IMR-90 (cell line): ENCODE data around the gene CCDC51. TPM values are rescaled to one million over a fixed set of nuclear protein-coding genes. Genes with fewer than 3 reads are reported as not detected.
"Not testable (repeated sequence)": the region's sequence is repeated elsewhere in the genome, so short reads cannot be mapped to it uniquely, and the experiment has no call there.

Experiments used
- ATAC-seq: fragments of 200-7000 bp; cut with Tn5 transposase; 2 replicates; pipeline ENCODE4 v1.9.1; 2020; ENCODE audit warnings: low read depth, mild to moderate bottlenecking, moderate library complexity
- BruUV-seq: library from RNA; stranded (reverse); fragments of 400-500 nt; replicated peaks from 2 replicates; lab custom pipeline; 2021; lab: Mats Ljungman, UMichigan
- CTCF ChIA-PET: fragments of 300-600 bp; formaldehyde crosslinking; extraction: SDS; loops from one replicate; lab custom pipeline; 2021; ENCODE audit warnings: antibody characterized with exemption; lab: Yijun Ruan, JAX
- POLR2A ChIA-PET: fragments of 300-600 bp; sonication (Branson Sonifier 250); formaldehyde crosslinking; loops from one replicate; lab custom pipeline; 2022; ENCODE audit warnings: antibody characterized with exemption; ENCODE audit not compliant: unreplicated experiment; lab: Charles Lee
- DNase-seq: peaks from one replicate; pipeline ENCODE4 v3.0.0; 2013
- H2AFZ ChIP-seq: replicated peaks from 2 replicates; pipeline ENCODE3; 2013; ENCODE audit warnings: low read length, mild to moderate bottlenecking; ENCODE audit not compliant: poor library complexity
- H2AK5ac ChIP-seq: 2 replicates; pipeline ENCODE4 v1.6.1; 2013; ENCODE audit warnings: low read depth, low read length, inconsistent platforms
- H2AK9ac ChIP-seq: replicated peaks from 2 replicates; pipeline ENCODE3; 2013; ENCODE audit warnings: mild to moderate bottlenecking, low read depth, low read length, moderate library complexity; ENCODE audit not compliant: poor library complexity
- H2BK120ac ChIP-seq: 2 replicates; pipeline ENCODE4 v1.6.1; 2013; ENCODE audit warnings: low read depth, low read length, inconsistent platforms
- H2BK15ac ChIP-seq: 3 replicates; pipeline ENCODE4 v1.6.1; 2013; ENCODE audit warnings: low read depth, low read length, inconsistent platforms
- H2BK20ac ChIP-seq: 2 replicates; pipeline ENCODE4 v1.6.1; 2013; ENCODE audit warnings: low read depth, mild to moderate bottlenecking, inconsistent platforms, low read length, moderate library complexity
- H2BK5ac ChIP-seq: 2 replicates; pipeline ENCODE4 v1.6.1; 2013; ENCODE audit warnings: mild to moderate bottlenecking, low read depth, low read length, inconsistent platforms; ENCODE audit not compliant: poor library complexity, severe bottlenecking
- H3K14ac ChIP-seq: replicated peaks from 2 replicates; pipeline ENCODE4 v1.6.1; 2013; ENCODE audit warnings: low read depth, low read length, inconsistent platforms
- H3K18ac ChIP-seq: 2 replicates; pipeline ENCODE4 v1.6.1; 2013; ENCODE audit warnings: low read depth, low read length, control low read depth
- H3K23ac ChIP-seq: 2 replicates; pipeline ENCODE4 v1.6.1; 2013; ENCODE audit warnings: low read depth, low read length, inconsistent platforms
- H3K27ac ChIP-seq: 2 replicates; pipeline ENCODE4 v1.5.1; 2013; ENCODE audit warnings: mild to moderate bottlenecking, control low read depth, low read length; ENCODE audit not compliant: insufficient read depth
- H3K27me3 ChIP-seq: 2 replicates; pipeline ENCODE4 v1.6.1; 2013; ENCODE audit warnings: low read length; ENCODE audit not compliant: control insufficient read depth, insufficient read depth
- H3K36me3 ChIP-seq: 2 replicates; pipeline ENCODE4 v1.6.1; 2013; ENCODE audit warnings: low read length, mixed read lengths; ENCODE audit not compliant: control insufficient read depth, insufficient read depth
- H3K4ac ChIP-seq: 2 replicates; pipeline ENCODE4 v1.6.1; 2013; ENCODE audit warnings: low read depth, low read length, inconsistent platforms
- H3K4me1 ChIP-seq: 2 replicates; pipeline ENCODE4 v1.6.1; 2013; ENCODE audit warnings: low read length, mixed read lengths; ENCODE audit not compliant: control insufficient read depth, insufficient read depth
- H3K4me2 ChIP-seq: 2 replicates; pipeline ENCODE4 v1.6.1; 2013; ENCODE audit warnings: low read depth, mild to moderate bottlenecking, control low read depth, low read length, moderate library complexity
- H3K4me3 ChIP-seq: 2 replicates; pipeline ENCODE4 v1.5.1; 2013; ENCODE audit warnings: low read depth, mild to moderate bottlenecking, control low read depth, low read length, moderate library complexity; ENCODE audit not compliant: insufficient read depth
- H3K56ac ChIP-seq: 2 replicates; pipeline ENCODE4 v1.6.1; 2013; ENCODE audit warnings: low read length, inconsistent platforms; ENCODE audit not compliant: insufficient read depth; ENCODE audit errors: extremely low read depth
- H3K79me1 ChIP-seq, 2 experiments: 2 replicates each; pipeline ENCODE4 v1.6.1; 2013; ENCODE audit warnings: low read length in 2 of 2, inconsistent platforms in 1 of 2, low read depth in 1 of 2
- H3K9ac ChIP-seq: 2 replicates; pipeline ENCODE4 v1.6.1; 2013; ENCODE audit warnings: low read depth, low read length, control low read depth
- H3K9me1 ChIP-seq: 2 replicates; pipeline ENCODE4 v1.6.1; 2013; ENCODE audit warnings: low read length, inconsistent platforms; ENCODE audit not compliant: insufficient read depth
- H3K9me3 ChIP-seq: 2 replicates; pipeline ENCODE4 v1.6.1; 2013; ENCODE audit warnings: low read length; ENCODE audit not compliant: control insufficient read depth, insufficient read depth
- H4K20me1 ChIP-seq: 2 replicates; pipeline ENCODE4 v1.6.1; 2013; ENCODE audit warnings: low read length, inconsistent platforms; ENCODE audit not compliant: insufficient read depth
- H4K5ac ChIP-seq: 2 replicates; pipeline ENCODE4 v1.6.1; 2013; ENCODE audit warnings: mild to moderate bottlenecking, low read depth, low read length, control low read depth
- H4K8ac ChIP-seq, 2 experiments: 2 replicates each; pipeline ENCODE4 v1.6.1; 2013; ENCODE audit warnings: low read depth in 2 of 2, low read length in 2 of 2, control low read depth in 1 of 2, inconsistent platforms in 1 of 2
- H4K91ac ChIP-seq: 2 replicates; pipeline ENCODE4 v1.6.1; 2013; ENCODE audit warnings: low read depth, low read length, inconsistent platforms; ENCODE audit not compliant: insufficient read depth
- CEBPB ChIP-seq: IDR thresholded peaks from 2 replicates; pipeline ENCODE4 v1.6.1; 2012; ENCODE audit warnings: low read depth, low read length, improper control_type of control experiment
- FOS ChIP-seq: fragments of 150-350 bp; IDR thresholded peaks from 2 replicates; pipeline ENCODE4 v1.6.1; 2016; ENCODE audit warnings: low read depth, low read length
- MXI1 ChIP-seq: IDR thresholded peaks from 2 replicates; pipeline ENCODE4 v1.6.1; 2012; ENCODE audit warnings: low read depth, mild to moderate bottlenecking, low read length, moderate library complexity, borderline replicate concordance
- POLR2A ChIP-seq: IDR thresholded peaks from 2 replicates; pipeline ENCODE4 v1.6.1; 2012; ENCODE audit warnings: mild to moderate bottlenecking, low read depth, low read length
- RFX5 ChIP-seq: IDR thresholded peaks from 2 replicates; pipeline ENCODE4 v1.8.0; 2012; ENCODE audit warnings: low read depth, mild to moderate bottlenecking, low read length, moderate library complexity
- SMC3 ChIP-seq: fragments of 150-350 bp; IDR thresholded peaks from 2 replicates; pipeline ENCODE4 v1.6.1; 2016; ENCODE audit warnings: low read depth, mild to moderate bottlenecking, antibody characterized with exemption, low read length, moderate library complexity
- WGBS, 2 experiments: methylation state at CpG; one replicate each; pipeline versions ENCODE4 v1.1.5 to v1.1.7; 2013; ENCODE audit warnings: missing lambda C conversion rate in 2 of 2; ENCODE audit not compliant: insufficient read length in 1 of 2; ENCODE audit errors: extremely low coverage in 2 of 2; 5-methylcytosine and 5-hydroxymethylcytosine counted together
- dilution Hi-C: fragments of 300-500 bp; cut with HindIII; formaldehyde crosslinking; loops from one replicate; pipeline ENCODE4 v1.14.3; 2018; ENCODE audit warnings: low sequenced_read_pairs; ENCODE audit not compliant: unreplicated experiment
- in situ Hi-C: fragments of 300-500 bp; cut with MboI; formaldehyde crosslinking; loops from 3 replicates; pipeline ENCODE4 v1.14.3; 2019; ENCODE audit warnings: low sequenced_read_pairs, inconsistent platforms, mixed read lengths
- intact Hi-C: fragments of 100-400 bp; cut with micrococcal nuclease; formaldehyde crosslinking; loops from 2 replicates; pipeline ENCODE4 v1.10.0; 2022
- polyA plus RNA-seq, 3 experiments: library from polyadenylated mRNA; depleted of rRNA; stranded (reverse); fragments of >200 nt; gene quantifications; 2 replicates each; pipeline ENCODE4 v1.2.3, GENCODE V29; 2012; ENCODE audit warnings: low replicate concordance in 1 of 3
- total RNA-seq: library from RNA; depleted of rRNA; stranded (reverse); fragments of >200 nt; gene quantifications from 2 replicates; pipeline ENCODE4 v1.2.3, GENCODE V29; 2012

CCDC51 gene
- total and polyA plus RNA-seq, 2 of the 4 experiments (the other 2 are of a cell fraction), result 11.0 to 16.1 TPM

- H3K9me3 ChIP-seq, result no peaks in the 10 kb centered on the region
- H3K23ac ChIP-seq, result no peak overlapping the region
- H3K56ac ChIP-seq, result no peak overlapping the region
- H3K27me3 ChIP-seq, result no peaks in the 10 kb centered on the region
- no peak overlapping the region for H2AK5ac ChIP-seq
- no peak overlapping the region for H4K91ac ChIP-seq
- H3K9ac ChIP-seq, result no peak overlapping the region
- H2AFZ ChIP-seq, result no peak overlapping the region
- peaks cover 4% of the 10 kb centered on the region; the same call in 1 of the 2 replicates for H3K9me1 ChIP-seq
- H3K4me2 ChIP-seq, result no peak overlapping the region
- dilution Hi-C loops, result no loop called here
- H3K18ac ChIP-seq, result no peak overlapping the region
- ChIA-PET CTCF (no interaction called here), POLR2A (no interaction called here)
- H2BK15ac ChIP-seq, result no peak overlapping the region
- TF ChIP-seq CEBPB, result no peak
- no peak for TF ChIP-seq POLR2A
- TF ChIP-seq RFX5, result no peak
- TF ChIP-seq MXI1, result no peak
- no peak for TF ChIP-seq SMC3
- TF ChIP-seq FOS, result no peak
- no peak overlapping the region for H2AK9ac ChIP-seq
- no peak overlapping the region for H3K14ac ChIP-seq
- peaks cover 41% of the 10 kb centered on the region for H3K36me3 ChIP-seq
- peaks cover 19% of the 10 kb centered on the region for H3K4me1 ChIP-seq
- intact Hi-C loops, result no loop called here
- 80% methylated on average over 2 of the region's 9 CpGs; no CpG with 5 or more reads in 1 of the 2 experiments for WGBS, 2 experiments
- no peaks in the 10 kb centered on the region; the same call in 1 of the 2 replicates for H4K20me1 ChIP-seq
- in situ Hi-C loops, result loop anchor here (10.0 kb wide), 1 partner anchor 201 kb away; the partner anchor contains the start of gene CELSR3
- no peak overlapping the region for H2BK5ac ChIP-seq
- DNase-seq (no peak), ATAC-seq (no peak)
- H2BK120ac ChIP-seq, result no peak overlapping the region
- peaks cover 0 to 26% of the 10 kb centered on the region in 2 experiments for H3K79me1 ChIP-seq
- no peak overlapping the region for H3K4ac ChIP-seq
- no peak overlapping the region for H4K8ac ChIP-seq
- no peak overlapping the region for H3K4me3 ChIP-seq
- no peak overlapping the region for H4K5ac ChIP-seq
- BruUV-seq, result no TSS peak
- no peak overlapping the region for H3K27ac ChIP-seq
- H2BK20ac ChIP-seq, result no peak overlapping the region
Measured at GRCh38 chr3:48463703-48464102, 23.8 kb upstream of the CCDC51 start.

- H3K18ac ChIP-seq, H3K4me3 ChIP-seq, DNase-seq, H2BK15ac ChIP-seq, H2AK9ac ChIP-seq, H4K5ac ChIP-seq, H2BK5ac ChIP-seq, H3K79me1 ChIP-seq, H2AFZ ChIP-seq, H4K91ac ChIP-seq, intact Hi-C loops, H2AK5ac ChIP-seq, ATAC-seq, POLR2A ChIA-PET, H3K4me2 ChIP-seq, H3K27ac ChIP-seq, H4K8ac ChIP-seq, H2BK20ac ChIP-seq, dilution Hi-C loops, H2BK120ac ChIP-seq, H3K9me3 ChIP-seq, H4K20me1 ChIP-seq, H3K27me3 ChIP-seq, H3K23ac ChIP-seq, BruUV-seq, H3K9me1 ChIP-seq, H3K9ac ChIP-seq, H3K4ac ChIP-seq, H3K56ac ChIP-seq, H3K14ac ChIP-seq, CTCF ChIA-PET: not testable (repeated sequence)
- no CpG with 5 or more reads among the region's 7 CpGs for WGBS, 2 experiments
- Histone ChIP-seq H3K4me1 (peaks cover 13% of the 10 kb centered on the region), H3K36me3 (peaks cover 28% of the 10 kb centered on the region)
- in situ Hi-C loops, result loop anchor here (10.0 kb wide), 1 partner anchor 203 kb away; the partner anchor contains the start of gene CELSR3
Measured at GRCh38 chr3:48461767-48462166, 21.8 kb upstream of the CCDC51 start.
